ENCODE measurements around the gene DAB1. TPM values are rescaled to one million over a fixed set of nuclear protein-coding genes. Genes with fewer than 3 reads are reported as not detected.

The DAB1 gene
- total and polyA plus RNA-seq, 8 donors, result 0.04 to 1.4 (median 0.39) TPM

DNA sequence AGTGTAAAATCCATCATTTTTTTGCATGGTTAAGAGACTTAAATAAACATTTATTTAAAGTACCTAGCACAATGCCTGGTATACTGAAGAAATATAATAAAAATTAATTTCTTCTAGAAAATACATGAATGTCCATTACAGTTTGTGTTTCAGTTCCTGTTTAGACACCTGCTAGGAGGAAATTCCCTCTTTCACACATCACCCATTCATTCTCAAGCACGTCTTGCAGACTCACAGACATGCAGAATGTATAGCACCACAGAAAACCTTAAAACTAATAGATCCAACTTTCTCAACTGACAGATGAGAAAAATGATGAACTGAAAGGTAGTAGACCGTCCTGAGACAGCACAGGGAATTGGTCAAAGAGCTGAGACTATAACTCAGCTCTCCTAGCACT is 285.9 kb downstream of the DAB1 start:
- DNase-seq, result no peak
- WGBS, 2 donors, result 54 to 80% methylated on average over 2 of the region's 2 CpGs
- Histone ChIP-seq H3K4me3 (no peak overlapping the region), H3K27ac (no peak overlapping the region), H3K36me3 (no peaks in the 10 kb centered on the region), H3K4me1 (no peaks in the 10 kb centered on the region), H3K27me3 (no peaks in the 10 kb centered on the region), H3K9me3 (no peaks in the 10 kb centered on the region)
- intact Hi-C loops (cut with DNase I), result no loop called here
- no peak for ATAC-seq
- FAIRE-seq, result no peak
- TF ChIP-seq, protein P1, sequence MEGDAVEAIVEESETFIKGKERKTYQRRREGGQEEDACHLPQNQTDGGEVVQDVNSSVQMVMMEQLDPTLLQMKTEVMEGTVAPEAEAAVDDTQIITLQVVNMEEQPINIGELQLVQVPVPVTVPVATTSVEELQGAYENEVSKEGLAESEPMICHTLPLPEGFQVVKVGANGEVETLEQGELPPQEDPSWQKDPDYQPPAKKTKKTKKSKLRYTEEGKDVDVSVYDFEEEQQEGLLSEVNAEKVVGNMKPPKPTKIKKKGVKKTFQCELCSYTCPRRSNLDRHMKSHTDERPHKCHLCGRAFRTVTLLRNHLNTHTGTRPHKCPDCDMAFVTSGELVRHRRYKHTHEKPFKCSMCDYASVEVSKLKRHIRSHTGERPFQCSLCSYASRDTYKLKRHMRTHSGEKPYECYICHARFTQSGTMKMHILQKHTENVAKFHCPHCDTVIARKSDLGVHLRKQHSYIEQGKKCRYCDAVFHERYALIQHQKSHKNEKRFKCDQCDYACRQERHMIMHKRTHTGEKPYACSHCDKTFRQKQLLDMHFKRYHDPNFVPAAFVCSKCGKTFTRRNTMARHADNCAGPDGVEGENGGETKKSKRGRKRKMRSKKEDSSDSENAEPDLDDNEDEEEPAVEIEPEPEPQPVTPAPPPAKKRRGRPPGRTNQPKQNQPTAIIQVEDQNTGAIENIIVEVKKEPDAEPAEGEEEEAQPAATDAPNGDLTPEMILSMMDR (IDR thresholded peaks at IDR 0.05), result no peak

DNA sequence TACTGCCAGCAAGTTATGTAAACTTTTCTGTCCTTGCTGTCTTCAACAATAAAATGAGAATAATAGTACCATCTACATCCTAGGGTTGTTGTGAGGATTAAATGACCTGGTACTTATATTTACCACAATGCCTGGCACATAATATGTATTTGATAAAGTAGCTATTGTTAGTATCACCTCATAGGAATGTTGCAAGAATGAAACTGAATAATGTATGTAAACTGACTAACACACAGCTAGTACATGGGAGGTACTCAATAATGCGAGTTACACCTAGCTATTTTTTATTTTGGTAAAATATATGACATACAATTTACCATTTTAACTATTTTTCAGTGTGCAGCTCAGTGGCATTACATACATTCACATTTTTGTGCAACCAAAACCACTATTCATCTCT is 289.1 kb downstream of the DAB1 start:
- 58 to 89% methylated on average over 1 of the region's 1 CpG for WGBS, 2 donors
- ATAC-seq (no peak), DNase-seq (no peak), FAIRE-seq (no peak)
- Histone ChIP-seq H3K4me1 (no peaks in the 10 kb centered on the region), H3K9me3 (no peaks in the 10 kb centered on the region), H3K36me3 (no peaks in the 10 kb centered on the region), H3K27me3 (no peaks in the 10 kb centered on the region), H3K27ac (no peak overlapping the region), H3K4me3 (no peak overlapping the region)
- intact Hi-C loops (cut with DNase I), result no loop called here
- TF ChIP-seq, protein P1 (IDR thresholded peaks at IDR 0.05), result no peak

DNA sequence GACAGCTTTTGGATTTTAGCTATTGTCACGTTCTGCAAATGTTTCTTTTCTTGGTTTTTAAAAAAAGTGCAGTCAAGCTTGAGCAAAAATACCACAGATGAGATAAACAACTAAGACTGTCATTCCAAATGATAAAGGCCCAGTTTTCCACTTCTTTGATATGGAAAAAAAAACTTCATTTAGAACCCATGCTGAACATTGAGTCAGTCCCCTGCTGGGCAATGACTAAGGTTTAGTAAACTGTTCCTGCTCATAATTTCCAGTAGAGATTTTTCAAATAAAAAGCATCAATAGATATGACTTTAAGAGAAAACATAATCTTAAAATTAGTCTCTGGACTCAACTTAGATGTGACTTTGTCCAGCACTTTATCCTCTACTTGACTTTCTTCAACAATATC is 290.2 kb downstream of the DAB1 start:
- H3K36me3 ChIP-seq, result no peaks in the 10 kb centered on the region
- FAIRE-seq (no peak), ATAC-seq (no peak), DNase-seq (no peak)
- H3K9me3 ChIP-seq, result no peaks in the 10 kb centered on the region
- intact Hi-C loops (cut with DNase I), result no loop called here
- 36 to 63% methylated on average over 1 of the region's 1 CpG for WGBS, 2 donors
- TF ChIP-seq, protein P1 (IDR thresholded peaks at IDR 0.05), result no peak
- no peak overlapping the region for H3K27ac ChIP-seq
- no peaks in the 10 kb centered on the region for H3K4me1 ChIP-seq
- H3K27me3 ChIP-seq, result no peaks in the 10 kb centered on the region
- H3K4me3 ChIP-seq, result no peak overlapping the region

DNA sequence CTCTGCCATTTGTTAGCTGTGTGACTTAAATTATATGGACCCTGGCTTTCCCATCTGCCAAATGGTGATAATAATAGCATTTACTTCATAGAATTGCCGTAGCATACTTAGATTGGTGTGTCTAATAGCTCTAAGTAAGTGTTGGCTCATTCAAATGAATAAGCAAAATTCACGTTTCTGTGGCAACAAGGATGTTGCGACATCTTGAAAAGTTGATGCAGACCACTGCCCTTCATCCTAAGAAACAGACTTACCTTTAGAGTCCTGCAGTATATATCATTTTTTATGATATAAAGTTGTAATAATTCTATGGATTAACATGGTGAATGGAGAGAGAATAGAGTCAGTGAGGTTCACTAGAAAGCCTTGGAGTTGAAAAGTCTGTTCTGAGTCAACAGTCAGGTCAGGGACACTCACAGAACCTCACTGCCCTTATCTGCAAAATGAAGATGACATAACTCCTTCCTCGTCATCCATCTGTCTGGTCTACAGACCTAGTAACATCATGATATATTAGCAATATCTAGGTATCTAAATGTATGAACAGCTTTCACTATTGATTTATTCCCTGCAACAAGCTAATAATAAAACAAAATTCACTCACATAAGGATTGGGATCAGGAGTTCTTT is 290.8 kb downstream of the DAB1 start:
- Histone ChIP-seq H3K27ac (no peak overlapping the region), H3K4me1 (no peaks in the 10 kb centered on the region), H3K27me3 (no peaks in the 10 kb centered on the region), H3K36me3 (no peaks in the 10 kb centered on the region), H3K4me3 (no peak overlapping the region), H3K9me3 (no peaks in the 10 kb centered on the region)
- TF ChIP-seq, protein P1 (IDR thresholded peaks at IDR 0.05), result no peak
- no peak for ATAC-seq
- intact Hi-C loops (cut with DNase I), result no loop called here
- DNase-seq, result no peak
- 68 to 73% methylated on average over 4 of the region's 4 CpGs for WGBS, 2 donors
- FAIRE-seq, result no peak

DNA sequence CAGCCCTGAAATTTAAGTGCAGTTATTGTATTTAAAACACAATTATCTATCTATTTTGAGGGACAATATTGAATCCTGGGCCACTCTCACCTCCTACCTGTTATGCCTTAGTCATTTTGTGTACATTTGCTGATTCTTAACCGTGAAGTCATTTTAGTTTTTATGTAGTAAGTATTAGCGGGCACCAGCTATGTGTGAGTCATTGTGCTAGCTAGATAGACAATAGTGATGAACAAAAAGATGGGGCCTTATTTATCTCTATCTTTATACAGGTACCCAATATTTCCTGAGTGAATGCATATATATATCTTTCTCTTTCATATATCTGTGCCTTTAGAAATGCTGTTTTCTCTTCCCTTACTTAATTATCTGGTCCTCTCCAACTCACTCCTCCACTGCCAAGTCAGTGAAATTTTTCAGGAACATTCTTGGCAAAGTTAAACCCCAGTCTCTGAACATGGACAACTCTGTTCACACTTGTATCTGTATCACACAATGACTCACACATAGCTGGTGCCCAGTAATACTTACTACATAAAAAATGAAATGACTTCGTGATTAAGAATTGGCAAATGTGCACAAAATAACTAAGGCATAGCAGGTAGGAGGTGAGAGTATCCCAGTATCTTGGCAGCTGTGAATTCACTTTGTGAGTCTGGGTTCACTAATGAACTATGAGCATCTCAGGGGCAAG is 292.0 kb downstream of the DAB1 start:
- intact Hi-C loops (cut with DNase I), result no loop called here
- Histone ChIP-seq H3K27me3 (no peaks in the 10 kb centered on the region), H3K4me3 (no peak overlapping the region), H3K27ac (no peak overlapping the region), H3K36me3 (no peaks in the 10 kb centered on the region), H3K4me1 (no peaks in the 10 kb centered on the region), H3K9me3 (no peaks in the 10 kb centered on the region)
- no peak for DNase-seq
- ATAC-seq, result no peak
- 60 to 75% methylated on average over 3 of the region's 3 CpGs for WGBS, 2 donors
- TF ChIP-seq, protein P1 (IDR thresholded peaks at IDR 0.05), result no peak
- no peak for FAIRE-seq

Measured in pancreas (tissue), 10 donors.